WTC11 (cell line): ENCODE data around the gene C3orf85. TPM values are rescaled to one million over a fixed set of nuclear protein-coding genes. Genes with fewer than 3 reads are reported as not detected.

Experiments
- ATAC-seq: fragments of 200-7000 bp; cut with Tn5 transposase; 2 replicates; pipeline ENCODE4 v1.10.0; 2021; ENCODE audit warnings: mild to moderate bottlenecking, moderate library complexity
- CTCF ChIA-PET: fragments of 300-600 bp; sonication (Branson Sonifier 250); formaldehyde crosslinking; loops from one replicate; lab custom pipeline; 2021; ENCODE audit warnings: antibody characterized with exemption; lab: Charles Lee
- POLR2A ChIA-PET: fragments of 350-600 bp; sonication (Branson Sonifier 250); formaldehyde crosslinking; loops from one replicate; lab custom pipeline; 2021; ENCODE audit warnings: antibody characterized with exemption; lab: Charles Lee
- DNase-seq: peaks from one replicate; pipeline ENCODE4 v3.0.0; 2021; ENCODE audit warnings: low spot score
- H3K27ac Mint-ChIP-seq: 2 replicates; pipeline ENCODE4 v1.8.0; 2021; ENCODE audit warnings: mixed read lengths
- H3K27me3 Mint-ChIP-seq: 2 replicates; pipeline ENCODE4 v1.8.0; 2021; ENCODE audit warnings: low read depth, mild to moderate bottlenecking, moderate library complexity, mixed read lengths
- H3K36me3 Mint-ChIP-seq: 2 replicates; pipeline ENCODE4 v1.8.0; 2021; ENCODE audit warnings: mixed read lengths
- H3K4me1 Mint-ChIP-seq: 2 replicates; pipeline ENCODE4 v1.8.0; 2022; ENCODE audit warnings: mixed read lengths
- H3K4me3 Mint-ChIP-seq: 2 replicates; pipeline ENCODE4 v1.8.0; 2021; ENCODE audit warnings: mild to moderate bottlenecking, moderate library complexity, mixed read lengths
- H3K9me3 Mint-ChIP-seq: 2 replicates; pipeline ENCODE4 v1.8.0; 2021; ENCODE audit warnings: mixed read lengths
- ATF1 ChIP-seq: sonication (generic); formaldehyde crosslinking; IDR thresholded peaks from 2 replicates; pipeline ENCODE4 v1.8.1; 2023; ENCODE audit warnings: mild to moderate bottlenecking, moderate library complexity, missing genetic modification reagents
- ATF2 ChIP-seq: sonication (generic); formaldehyde crosslinking; IDR thresholded peaks from 2 replicates; pipeline ENCODE4 v1.8.1; 2022; ENCODE audit warnings: low read depth, missing genetic modification reagents, borderline replicate concordance
- CTCF ChIP-seq: fragments of 200-600 bp; IDR thresholded peaks from 2 replicates; pipeline ENCODE4 v1.8.0; 2022; ENCODE audit warnings: antibody characterized with exemption
- ELF4 ChIP-seq: sonication (generic); formaldehyde crosslinking; IDR thresholded peaks from 2 replicates; pipeline ENCODE4 v1.8.1; 2022; ENCODE audit warnings: low read depth, mild to moderate bottlenecking, moderate library complexity, missing genetic modification reagents
- ETV6 ChIP-seq: sonication (generic); formaldehyde crosslinking; IDR thresholded peaks from 2 replicates; pipeline ENCODE4 v1.8.1; 2022; ENCODE audit warnings: mild to moderate bottlenecking, missing genetic modification reagents
- FOXP1 ChIP-seq: sonication (generic); formaldehyde crosslinking; IDR thresholded peaks from 2 replicates; pipeline ENCODE4 v1.8.0; 2022; ENCODE audit warnings: missing genetic modification reagents, mild to moderate bottlenecking, moderate library complexity, borderline replicate concordance
- GABPB1 ChIP-seq: sonication (generic); formaldehyde crosslinking; IDR thresholded peaks from 2 replicates; pipeline ENCODE4 v1.8.1; 2023; ENCODE audit warnings: mild to moderate bottlenecking, missing genetic modification reagents
- HMGA2 ChIP-seq: fragments of 250-450 bp; sonication (Bioruptor Pico); IDR thresholded peaks from 2 replicates; pipeline ENCODE4 v1.4.0; 2021; ENCODE audit warnings: mild to moderate bottlenecking, moderate library complexity
- IRF2 ChIP-seq: sonication (generic); formaldehyde crosslinking; IDR thresholded peaks from 2 replicates; pipeline ENCODE4 v1.8.0; 2022; ENCODE audit warnings: low read depth, missing genetic modification reagents, borderline replicate concordance
- NFYB ChIP-seq: sonication (generic); formaldehyde crosslinking; conservative IDR thresholded peaks from 2 replicates; pipeline ENCODE4 v1.8.0; 2022; ENCODE audit warnings: low read depth, missing genetic modification reagents
- NR3C1 ChIP-seq: sonication (generic); formaldehyde crosslinking; conservative IDR thresholded peaks from 2 replicates; pipeline ENCODE4 v1.8.1; 2023; ENCODE audit warnings: low read depth, mild to moderate bottlenecking, missing genetic modification reagents
- OVOL2 ChIP-seq: fragments of 250-450 bp; sonication (Bioruptor Pico); IDR thresholded peaks from 2 replicates; pipeline ENCODE4 v1.9.0; 2021; ENCODE audit warnings: mild to moderate bottlenecking, borderline replicate concordance
- RELA ChIP-seq: sonication (generic); formaldehyde crosslinking; IDR thresholded peaks from 2 replicates; pipeline ENCODE4 v1.8.1; 2022; ENCODE audit warnings: missing genetic modification reagents, mild to moderate bottlenecking, borderline replicate concordance
- SMAD3 ChIP-seq: sonication (generic); formaldehyde crosslinking; IDR thresholded peaks from 2 replicates; pipeline ENCODE4 v1.8.0; 2022; ENCODE audit warnings: missing genetic modification reagents, mild to moderate bottlenecking, borderline replicate concordance
- SP1 ChIP-seq: sonication (generic); formaldehyde crosslinking; conservative IDR thresholded peaks from 2 replicates; pipeline ENCODE4 v1.8.1; 2022; ENCODE audit warnings: missing genetic modification reagents
- STAT6 ChIP-seq: sonication (generic); formaldehyde crosslinking; conservative IDR thresholded peaks from 2 replicates; pipeline ENCODE4 v1.8.1; 2023; ENCODE audit warnings: mild to moderate bottlenecking, low read depth, missing genetic modification reagents, moderate library complexity
- TCF7 ChIP-seq: sonication (generic); formaldehyde crosslinking; IDR thresholded peaks from 2 replicates; pipeline ENCODE4 v1.8.0; 2022; ENCODE audit warnings: mild to moderate bottlenecking, low read depth, missing genetic modification reagents, moderate library complexity
- TEAD1 ChIP-seq: sonication (generic); formaldehyde crosslinking; IDR thresholded peaks from 2 replicates; pipeline ENCODE4 v1.8.0; 2022; ENCODE audit warnings: mild to moderate bottlenecking, missing genetic modification reagents
- TP53 ChIP-seq: sonication (generic); formaldehyde crosslinking; IDR thresholded peaks from 2 replicates; pipeline ENCODE4 v1.8.1; 2023; ENCODE audit warnings: mild to moderate bottlenecking, missing genetic modification reagents
- ZBTB21 ChIP-seq: sonication (generic); formaldehyde crosslinking; IDR thresholded peaks from 2 replicates; pipeline ENCODE4 v1.8.1; 2023; ENCODE audit warnings: mild to moderate bottlenecking, missing genetic modification reagents, borderline replicate concordance
- ZBTB43 ChIP-seq: sonication (generic); formaldehyde crosslinking; IDR thresholded peaks from 2 replicates; pipeline ENCODE4 v1.8.1; 2023; ENCODE audit warnings: mild to moderate bottlenecking, missing genetic modification reagents
- ZMAT4 ChIP-seq: fragments of 250-450 bp; sonication (Bioruptor Pico); IDR thresholded peaks from 2 replicates; pipeline ENCODE4 v1.9.0; 2021; ENCODE audit warnings: mild to moderate bottlenecking
- ZNF317 ChIP-seq: sonication (generic); formaldehyde crosslinking; IDR thresholded peaks from 2 replicates; pipeline ENCODE4 v1.8.1; 2023; ENCODE audit warnings: low read depth, mild to moderate bottlenecking, moderate library complexity, missing genetic modification reagents, borderline replicate concordance
- ZNF512 ChIP-seq: sonication (generic); formaldehyde crosslinking; IDR thresholded peaks from 2 replicates; pipeline ENCODE4 v1.8.1; 2022; ENCODE audit warnings: missing genetic modification reagents, borderline replicate concordance
- ZNF671 ChIP-seq: fragments of 250-450 bp; sonication (Bioruptor Pico); IDR thresholded peaks from 2 replicates; pipeline ENCODE4 v1.8.0; 2021; ENCODE audit warnings: mild to moderate bottlenecking
- total RNA-seq: library from RNA; stranded (reverse); gene quantifications from 3 replicates; pipeline ENCODE4 v1.2.3, GENCODE V29; 2021

C3orf85 gene
- total RNA-seq, 1 experiment from 2014 or later: not detected

GRCh38 chr3:109091846-109092245 is 44.7 kb upstream of the C3orf85 start:
- Mint-ChIP-seq H3K4me3 (no peak overlapping the region), H3K27ac (no peak overlapping the region), H3K27me3 (no peaks in the 10 kb centered on the region), H3K4me1 (no peaks in the 10 kb centered on the region), H3K9me3 (peaks cover 4% of the 10 kb centered on the region; the same call in 1 of the 2 replicates), H3K36me3 (no peaks in the 10 kb centered on the region)
- ATAC-seq: no peak
- no peak for DNase-seq
- CTCF ChIA-PET: no interaction called here
- TF ChIP-seq OVOL2 (CRISPR knock-in tag) (no peak), ELF4 (no peak), TP53 (CRISPR knock-in tag) (no peak), SMAD3 (CRISPR knock-in tag) (no peak), ATF2 (no peak), ETV6 (CRISPR knock-in tag) (no peak), ATF1 (CRISPR knock-in tag) (no peak), NR3C1 (CRISPR knock-in tag) (no peak), STAT6 (CRISPR knock-in tag) (no peak), ZNF512 (CRISPR knock-in tag) (no peak), ZNF671 (CRISPR knock-in tag) (no peak), FOXP1 (no peak), SP1 (no peak)
- POLR2A ChIA-PET: no interaction called here

- Mint-ChIP-seq H3K9me3 (peaks cover 3% of the 10 kb centered on the region; the same call in 1 of the 2 replicates), H3K4me1 (no peaks in the 10 kb centered on the region), H3K27ac (no peak overlapping the region), H3K27me3 (no peaks in the 10 kb centered on the region), H3K4me3 (no peak overlapping the region), H3K36me3 (no peaks in the 10 kb centered on the region)
- POLR2A ChIA-PET: no interaction called here
- ATAC-seq (no peak), DNase-seq (no peak)
- CTCF ChIA-PET: interaction anchor here (1.1 to 1.2 kb wide), 2 partner anchors 11 to 70 kb away, joined by 3 read pairs; no protein-coding TSS in a partner anchor
- TF ChIP-seq CTCF (no peak), TCF7 (CRISPR knock-in tag) (no peak), NFYB (CRISPR knock-in tag) (no peak), ZMAT4 (no peak), ZBTB43 (CRISPR knock-in tag) (no peak), ZNF317 (no peak), RELA (CRISPR knock-in tag) (no peak), IRF2 (CRISPR knock-in tag) (no peak), HMGA2 (CRISPR knock-in tag) (no peak), GABPB1 (CRISPR knock-in tag) (no peak), TEAD1 (CRISPR knock-in tag) (no peak), ZBTB21 (CRISPR knock-in tag) (no peak)
These were observed 43.0 kb upstream of the C3orf85 start for GRCh38 chr3:109093561-109093960.
